ENCODE results near the gene PKP3. TPM values are rescaled to one million over a fixed set of nuclear protein-coding genes. Genes with fewer than 3 reads are reported as not detected.

Gene PKP3
- polyA plus RNA-seq, 1 of the 3 experiments (the other 2 are of a cell fraction), result 1.4 TPM

DNA sequence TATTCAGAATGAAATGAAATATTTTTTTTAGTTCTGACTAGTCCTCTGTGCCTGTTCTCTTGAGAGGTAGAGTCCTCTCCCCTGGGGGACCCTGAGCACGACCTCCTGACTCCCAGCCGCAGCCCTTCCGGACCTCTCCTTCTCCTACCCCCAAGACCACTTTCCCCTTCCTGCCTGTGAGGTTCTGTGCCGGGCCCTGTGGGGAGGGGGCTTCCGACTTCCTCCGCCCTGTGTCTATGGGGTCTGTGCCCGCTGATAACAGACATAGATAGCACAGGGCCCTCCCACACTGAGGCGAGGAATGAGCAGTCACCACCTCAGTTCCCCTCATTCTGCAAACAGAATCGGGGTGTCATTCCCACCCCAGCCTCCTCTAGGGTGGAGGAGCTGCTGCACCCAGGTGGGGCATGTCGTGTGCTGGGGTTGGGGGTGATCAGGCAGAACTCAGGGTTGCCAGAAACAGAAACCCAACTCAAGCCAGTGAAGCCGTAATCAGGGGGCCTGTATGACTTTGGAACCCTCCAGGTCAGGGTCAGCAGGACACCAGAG lies 11.9 kb upstream of the PKP3 start:
- Histone ChIP-seq H3K27me3 (ENCODE audit: insufficient read depth) (no peaks in the 10 kb centered on the region), H4K20me1 (ENCODE audit: insufficient read depth) (no peaks in the 10 kb centered on the region), H3K9ac (no peak overlapping the region), H3K9me3 (no peaks in the 10 kb centered on the region), H3K4me2 (no peak overlapping the region), H3K27ac (ENCODE audit: low read depth in 2 of 2, low read length in 1 of 2) (no peak overlapping the region), H3K9me2 (no peaks in the 10 kb centered on the region), H2AFZ (ENCODE audit: low read depth) (no peak overlapping the region), H3K4me1 (ENCODE audit: control insufficient read depth in 1 of 2, insufficient read depth in 2 of 2, low read depth in 1 of 2, low read length in 1 of 2) (peaks cover 0 to 4% of the 10 kb centered on the region in 2 experiments; a peak in 1 of 4 replicates), H3K79me2 (ENCODE audit: insufficient read depth) (no peaks in the 10 kb centered on the region), H3K36me3 (replicated peaks in 1 of 2; ENCODE audit: control insufficient read depth in 1 of 2, insufficient read depth in 2 of 2, low read length in 1 of 2) (peaks cover 0 to 14% of the 10 kb centered on the region in 2 experiments), H3F3A (replicated peaks; ENCODE audit: insufficient read depth) (no peaks in the 10 kb centered on the region), H3K4me3 (ENCODE audit: low read depth in 2 of 2, low read length in 1 of 2) (no peak overlapping the region)
- DNase-seq, result no peak
- CTCF ChIA-PET, result interaction anchor here (1.3 to 1.9 kb wide), 2 partner anchors 11 to 66 kb away, joined by 3 to 11 read pairs; no protein-coding TSS in a partner anchor
- WGBS (ENCODE audit: low lambda C conversion rate), result 84% methylated on average over 8 of the region's 11 CpGs
- TF ChIP-seq SIN3A (IDR thresholded peaks at IDR 0.05; ENCODE audit: borderline replicate concordance, low read depth, low read length) (no peak), GABPA (IDR thresholded peaks at IDR 0.05; ENCODE audit: low read depth) (no peak), RXRA (IDR thresholded peaks at IDR 0.05; ENCODE audit: borderline replicate concordance, low read depth) (no peak), NRF1 (IDR thresholded peaks at IDR 0.05; ENCODE audit: low read depth, low read length) (no peak), MEF2A (IDR thresholded peaks at IDR 0.05; ENCODE audit: borderline replicate concordance, low read depth) (no peak), RFX5 (IDR thresholded peaks at IDR 0.05; ENCODE audit: low read length) (no peak), NFIC (IDR thresholded peaks at IDR 0.05; ENCODE audit: borderline replicate concordance) (no peak), RCOR1 (IDR thresholded peaks at IDR 0.05; ENCODE audit: low read length) (no peak), TCF12 (IDR thresholded peaks at IDR 0.05) (no peak), FOXJ3 (CRISPR knock-in tag; IDR thresholded peaks at IDR 0.05) (no peak), FOXM1 (IDR thresholded peaks at IDR 0.05; ENCODE audit: low read depth) (no peak), CHD2 (IDR thresholded peaks at IDR 0.05; ENCODE audit: low read length, partially characterized antibody) (no peak)
- TF ChIP-seq, protein P1, sequence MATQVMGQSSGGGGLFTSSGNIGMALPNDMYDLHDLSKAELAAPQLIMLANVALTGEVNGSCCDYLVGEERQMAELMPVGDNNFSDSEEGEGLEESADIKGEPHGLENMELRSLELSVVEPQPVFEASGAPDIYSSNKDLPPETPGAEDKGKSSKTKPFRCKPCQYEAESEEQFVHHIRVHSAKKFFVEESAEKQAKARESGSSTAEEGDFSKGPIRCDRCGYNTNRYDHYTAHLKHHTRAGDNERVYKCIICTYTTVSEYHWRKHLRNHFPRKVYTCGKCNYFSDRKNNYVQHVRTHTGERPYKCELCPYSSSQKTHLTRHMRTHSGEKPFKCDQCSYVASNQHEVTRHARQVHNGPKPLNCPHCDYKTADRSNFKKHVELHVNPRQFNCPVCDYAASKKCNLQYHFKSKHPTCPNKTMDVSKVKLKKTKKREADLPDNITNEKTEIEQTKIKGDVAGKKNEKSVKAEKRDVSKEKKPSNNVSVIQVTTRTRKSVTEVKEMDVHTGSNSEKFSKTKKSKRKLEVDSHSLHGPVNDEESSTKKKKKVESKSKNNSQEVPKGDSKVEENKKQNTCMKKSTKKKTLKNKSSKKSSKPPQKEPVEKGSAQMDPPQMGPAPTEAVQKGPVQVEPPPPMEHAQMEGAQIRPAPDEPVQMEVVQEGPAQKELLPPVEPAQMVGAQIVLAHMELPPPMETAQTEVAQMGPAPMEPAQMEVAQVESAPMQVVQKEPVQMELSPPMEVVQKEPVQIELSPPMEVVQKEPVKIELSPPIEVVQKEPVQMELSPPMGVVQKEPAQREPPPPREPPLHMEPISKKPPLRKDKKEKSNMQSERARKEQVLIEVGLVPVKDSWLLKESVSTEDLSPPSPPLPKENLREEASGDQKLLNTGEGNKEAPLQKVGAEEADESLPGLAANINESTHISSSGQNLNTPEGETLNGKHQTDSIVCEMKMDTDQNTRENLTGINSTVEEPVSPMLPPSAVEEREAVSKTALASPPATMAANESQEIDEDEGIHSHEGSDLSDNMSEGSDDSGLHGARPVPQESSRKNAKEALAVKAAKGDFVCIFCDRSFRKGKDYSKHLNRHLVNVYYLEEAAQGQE (IDR thresholded peaks at IDR 0.05; ENCODE audit: low read depth, low read length), result no peak
- TF ChIP-seq, protein P2, sequence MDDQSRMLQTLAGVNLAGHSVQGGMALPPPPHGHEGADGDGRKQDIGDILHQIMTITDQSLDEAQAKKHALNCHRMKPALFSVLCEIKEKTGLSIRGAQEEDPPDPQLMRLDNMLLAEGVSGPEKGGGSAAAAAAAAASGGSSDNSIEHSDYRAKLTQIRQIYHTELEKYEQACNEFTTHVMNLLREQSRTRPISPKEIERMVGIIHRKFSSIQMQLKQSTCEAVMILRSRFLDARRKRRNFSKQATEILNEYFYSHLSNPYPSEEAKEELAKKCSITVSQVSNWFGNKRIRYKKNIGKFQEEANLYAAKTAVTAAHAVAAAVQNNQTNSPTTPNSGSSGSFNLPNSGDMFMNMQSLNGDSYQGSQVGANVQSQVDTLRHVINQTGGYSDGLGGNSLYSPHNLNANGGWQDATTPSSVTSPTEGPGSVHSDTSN (IDR thresholded peaks at IDR 0.05), result no peak
- TF ChIP-seq, protein P3, sequence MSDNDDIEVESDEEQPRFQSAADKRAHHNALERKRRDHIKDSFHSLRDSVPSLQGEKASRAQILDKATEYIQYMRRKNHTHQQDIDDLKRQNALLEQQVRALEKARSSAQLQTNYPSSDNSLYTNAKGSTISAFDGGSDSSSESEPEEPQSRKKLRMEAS (IDR thresholded peaks at IDR 0.05; ENCODE audit: low read depth), result no peak
- TF ChIP-seq, protein P4, sequence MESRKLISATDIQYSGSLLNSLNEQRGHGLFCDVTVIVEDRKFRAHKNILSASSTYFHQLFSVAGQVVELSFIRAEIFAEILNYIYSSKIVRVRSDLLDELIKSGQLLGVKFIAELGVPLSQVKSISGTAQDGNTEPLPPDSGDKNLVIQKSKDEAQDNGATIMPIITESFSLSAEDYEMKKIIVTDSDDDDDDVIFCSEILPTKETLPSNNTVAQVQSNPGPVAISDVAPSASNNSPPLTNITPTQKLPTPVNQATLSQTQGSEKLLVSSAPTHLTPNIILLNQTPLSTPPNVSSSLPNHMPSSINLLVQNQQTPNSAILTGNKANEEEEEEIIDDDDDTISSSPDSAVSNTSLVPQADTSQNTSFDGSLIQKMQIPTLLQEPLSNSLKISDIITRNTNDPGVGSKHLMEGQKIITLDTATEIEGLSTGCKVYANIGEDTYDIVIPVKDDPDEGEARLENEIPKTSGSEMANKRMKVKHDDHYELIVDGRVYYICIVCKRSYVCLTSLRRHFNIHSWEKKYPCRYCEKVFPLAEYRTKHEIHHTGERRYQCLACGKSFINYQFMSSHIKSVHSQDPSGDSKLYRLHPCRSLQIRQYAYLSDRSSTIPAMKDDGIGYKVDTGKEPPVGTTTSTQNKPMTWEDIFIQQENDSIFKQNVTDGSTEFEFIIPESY (IDR thresholded peaks at IDR 0.05; ENCODE audit: borderline replicate concordance, low read depth), result no peak
- POLR2A ChIA-PET, result no interaction called here
